Stimulated activated memory B cell treated with anti-CD40 and anti-IgM and Interleukin-4, amounts not matched to agents 10 μg/mL and 1 μg/mL and 100 μg/mL, for 72 hours (primary cell): ENCODE results near the gene ARFRP1.

Experiments
- ATAC-seq: fragments of 150-1000 bp; cut with Tn5 transposase; 2 replicates; pipeline ENCODE4 v1.10.0; 2021
- H3K27ac Mint-ChIP-seq: one replicate; pipeline ENCODE4 v1.8.0; 2022; ENCODE audit warnings: mild to moderate bottlenecking, mixed read lengths
- H3K27me3 Mint-ChIP-seq: one replicate; pipeline ENCODE4 v1.8.0; 2022; ENCODE audit warnings: mixed read lengths
- H3K36me3 Mint-ChIP-seq: one replicate; pipeline ENCODE4 v1.8.0; 2022; ENCODE audit warnings: mixed read lengths
- H3K4me1 Mint-ChIP-seq: one replicate; pipeline ENCODE4 v1.8.0; 2022; ENCODE audit warnings: mixed read lengths
- H3K4me3 Mint-ChIP-seq: one replicate; pipeline ENCODE4 v1.8.0; 2022; ENCODE audit warnings: mild to moderate bottlenecking, moderate library complexity, mixed read lengths
- H3K9me3 Mint-ChIP-seq: one replicate; pipeline ENCODE4 v1.8.0; 2022; ENCODE audit warnings: mixed read lengths

The ARFRP1 gene

GRCh38 chr20:63745961-63746731 is 38.4 kb upstream of the ARFRP1 start:
- Mint-ChIP-seq H3K36me3 (no peaks in the 10 kb centered on the region), H3K4me1 (no peaks in the 10 kb centered on the region), H3K27me3 (no peaks in the 10 kb centered on the region), H3K9me3 (no peaks in the 10 kb centered on the region), H3K4me3 (no peak overlapping the region), H3K27ac (no peak overlapping the region)
- no peak for ATAC-seq

GRCh38 chr20:63745424-63745805 is 37.6 kb upstream of the ARFRP1 start:
- H3K4me1 Mint-ChIP-seq = no peaks in the 10 kb centered on the region
- H3K9me3 Mint-ChIP-seq = no peaks in the 10 kb centered on the region
- ATAC-seq = no peak
- H3K4me3 Mint-ChIP-seq = no peak overlapping the region
- no peak overlapping the region for H3K27ac Mint-ChIP-seq
- H3K27me3 Mint-ChIP-seq = no peaks in the 10 kb centered on the region
- no peaks in the 10 kb centered on the region for H3K36me3 Mint-ChIP-seq

- H3K4me1 Mint-ChIP-seq = no peaks in the 10 kb centered on the region
- H3K9me3 Mint-ChIP-seq = no peaks in the 10 kb centered on the region
- ATAC-seq = no peak
- no peaks in the 10 kb centered on the region for H3K36me3 Mint-ChIP-seq
- H3K4me3 Mint-ChIP-seq = no peak overlapping the region
- no peaks in the 10 kb centered on the region for H3K27me3 Mint-ChIP-seq
- H3K27ac Mint-ChIP-seq = no peak overlapping the region
These were observed 37.0 kb upstream of the ARFRP1 start for GRCh38 chr20:63744574-63745423.

GRCh38 chr20:63744158-63744557 is 36.4 kb upstream of the ARFRP1 start:
- Mint-ChIP-seq H3K4me3 (no peak overlapping the region), H3K27me3 (no peaks in the 10 kb centered on the region), H3K27ac (no peak overlapping the region), H3K4me1 (no peaks in the 10 kb centered on the region), H3K9me3 (no peaks in the 10 kb centered on the region), H3K36me3 (no peaks in the 10 kb centered on the region)
- no peak for ATAC-seq

- ATAC-seq = no peak
- no peaks in the 10 kb centered on the region for H3K27me3 Mint-ChIP-seq
- H3K4me1 Mint-ChIP-seq = peaks cover 4% of the 10 kb centered on the region
These were observed 35.6 kb upstream of the ARFRP1 start for GRCh38 chr20:63743210-63743970.

GRCh38 chr20:63742381-63743024 is 34.7 kb upstream of the ARFRP1 start:
- Mint-ChIP-seq H3K4me3 (no peak overlapping the region), H3K4me1 (peaks cover 6% of the 10 kb centered on the region), H3K27me3 (no peaks in the 10 kb centered on the region), H3K27ac (no peak overlapping the region), H3K9me3 (no peaks in the 10 kb centered on the region), H3K36me3 (no peaks in the 10 kb centered on the region)
- ATAC-seq = no peak

More at GRCh38 chr20:63743210-63743970, 35.6 kb upstream of the ARFRP1 start:
- no peak overlapping the region for H3K4me3 Mint-ChIP-seq
- H3K27ac Mint-ChIP-seq = no peak overlapping the region
- H3K9me3 Mint-ChIP-seq = no peaks in the 10 kb centered on the region
- H3K36me3 Mint-ChIP-seq = no peaks in the 10 kb centered on the region

- H3K4me3 Mint-ChIP-seq = peak overlapping the region; percentile 50
- no peaks in the 10 kb centered on the region for H3K27me3 Mint-ChIP-seq
- no peak overlapping the region for H3K27ac Mint-ChIP-seq
- no peaks in the 10 kb centered on the region for H3K36me3 Mint-ChIP-seq
- ATAC-seq = no peak
- H3K9me3 Mint-ChIP-seq = no peaks in the 10 kb centered on the region
- peaks cover 12% of the 10 kb centered on the region for H3K4me1 Mint-ChIP-seq
These were observed 34.1 kb upstream of the ARFRP1 start for GRCh38 chr20:63741676-63742380.

- H3K4me1 Mint-ChIP-seq = peaks cover 17% of the 10 kb centered on the region
- H3K27ac Mint-ChIP-seq = no peak overlapping the region
- no peaks in the 10 kb centered on the region for H3K27me3 Mint-ChIP-seq
- ATAC-seq = no peak
- H3K36me3 Mint-ChIP-seq = no peaks in the 10 kb centered on the region
- H3K9me3 Mint-ChIP-seq = no peaks in the 10 kb centered on the region
- peak overlapping the region; percentile 50 for H3K4me3 Mint-ChIP-seq
These were observed 33.5 kb upstream of the ARFRP1 start for GRCh38 chr20:63741354-63741675.

- H3K9me3 Mint-ChIP-seq = no peaks in the 10 kb centered on the region
- no peak for ATAC-seq
- peaks cover 22% of the 10 kb centered on the region for H3K4me1 Mint-ChIP-seq
- H3K27me3 Mint-ChIP-seq = no peaks in the 10 kb centered on the region
- H3K36me3 Mint-ChIP-seq = no peaks in the 10 kb centered on the region
- H3K27ac Mint-ChIP-seq = no peak overlapping the region
- peak overlapping the region; percentile 60 for H3K4me3 Mint-ChIP-seq
These were observed 33.0 kb upstream of the ARFRP1 start for GRCh38 chr20:63740627-63741353.

- Mint-ChIP-seq H3K36me3 (peaks cover 4% of the 10 kb centered on the region), H3K4me1 (peaks cover 26% of the 10 kb centered on the region), H3K27ac (no peak overlapping the region), H3K9me3 (no peaks in the 10 kb centered on the region), H3K4me3 (peak overlapping the region; percentile 29), H3K27me3 (no peaks in the 10 kb centered on the region)
- peak; percentile 13 for ATAC-seq
These were observed 32.4 kb upstream of the ARFRP1 start for GRCh38 chr20:63740070-63740626.

GRCh38 chr20:63739130-63740069 is 31.6 kb upstream of the ARFRP1 start, which contains the start of gene SLC2A4RG:
Gene SLC2A4RG (plus strand): TSS chr20:63739776. CDS start chr20:63739913, 137 bp downstream.
- Mint-ChIP-seq H3K4me1 (peaks cover 26% of the 10 kb centered on the region), H3K27me3 (no peaks in the 10 kb centered on the region), H3K9me3 (no peaks in the 10 kb centered on the region), H3K36me3 (peaks cover 6% of the 10 kb centered on the region), H3K4me3 (peak within 1 kb of the TSS; percentile 53), H3K27ac (no peak within 1 kb of the TSS)
- peak; percentile 82 for ATAC-seq

- no peaks in the 10 kb centered on the region for H3K9me3 Mint-ChIP-seq
- no peaks in the 10 kb centered on the region for H3K27me3 Mint-ChIP-seq
- H3K4me3 Mint-ChIP-seq = peak overlapping the region; percentile 53
- peaks cover 31% of the 10 kb centered on the region for H3K4me1 Mint-ChIP-seq
- ATAC-seq = no peak
- H3K36me3 Mint-ChIP-seq = peaks cover 12% of the 10 kb centered on the region
- H3K27ac Mint-ChIP-seq = no peak overlapping the region
These were observed 30.9 kb upstream of the ARFRP1 start for GRCh38 chr20:63738687-63739129.
